ENCODE data around the gene RANGRF. TPM values are rescaled to one million over a fixed set of nuclear protein-coding genes. Genes with fewer than 3 reads are reported as not detected.

The RANGRF gene
- total RNA-seq, 2 donors from 2014 or later: 59.2 to 73.8 TPM

- peaks cover 2 to 3% of the 10 kb centered on the region in 2 donors for H3K36me3 Mint-ChIP-seq (ENCODE audit: insufficient read depth in 2 of 2)
- DNase-seq (no peak), ATAC-seq (replicated peaks in 1 of 2) (no peak)
- no peak overlapping the region for H3K27ac Mint-ChIP-seq
- peaks cover 11% of the 10 kb centered on the region for H3K4me1 Mint-ChIP-seq (ENCODE audit: low read depth)
- no peaks in the 10 kb centered on the region for H3K9me3 Mint-ChIP-seq
- H3K27me3 Mint-ChIP-seq (ENCODE audit: low read depth): no peaks in the 10 kb centered on the region
- H3K4me3 Mint-ChIP-seq: no peak overlapping the region
Measured at GRCh38 chr17:8284126-8284525, 4.3 kb upstream of the RANGRF start.

GRCh38 chr17:8285270-8286181 is 2.9 kb upstream of the RANGRF start:
- no peak overlapping the region for H3K27ac Mint-ChIP-seq
- ATAC-seq (replicated peaks in 1 of 2): no peak

GRCh38 chr17:8287651-8288335 is 677 bp upstream of the RANGRF start:
- peak overlapping the region; percentile 96 to 97 for H3K4me3 Mint-ChIP-seq
- no peaks in the 10 kb centered on the region for H3K27me3 Mint-ChIP-seq (ENCODE audit: low read depth)
- H3K27ac Mint-ChIP-seq: peak overlapping the region; percentile 96
- peaks cover 0 to 3% of the 10 kb centered on the region in 2 donors for H3K36me3 Mint-ChIP-seq (ENCODE audit: insufficient read depth in 2 of 2)
- no peaks in the 10 kb centered on the region for H3K9me3 Mint-ChIP-seq
- H3K4me1 Mint-ChIP-seq (ENCODE audit: low read depth): peaks cover 23% of the 10 kb centered on the region
- DNase-seq (no peak), ATAC-seq (replicated peaks in 1 of 2) (no peak)

More at GRCh38 chr17:8285270-8286181, 2.9 kb upstream of the RANGRF start:
- no peak overlapping the region for H3K4me3 Mint-ChIP-seq
- H3K9me3 Mint-ChIP-seq: no peaks in the 10 kb centered on the region
- H3K36me3 Mint-ChIP-seq (ENCODE audit: insufficient read depth in 2 of 2): peaks cover 0 to 3% of the 10 kb centered on the region in 2 donors
- H3K4me1 Mint-ChIP-seq (ENCODE audit: low read depth): peaks cover 23% of the 10 kb centered on the region
- H3K27me3 Mint-ChIP-seq (ENCODE audit: low read depth): no peaks in the 10 kb centered on the region
- DNase-seq: no peak

- Mint-ChIP-seq H3K4me3 (peak overlapping the region; percentile 96 to 97), H3K9me3 (no peaks in the 10 kb centered on the region), H3K36me3 (ENCODE audit: insufficient read depth in 2 of 2) (peaks cover 0 to 3% of the 10 kb centered on the region in 2 donors), H3K4me1 (ENCODE audit: low read depth) (peaks cover 24% of the 10 kb centered on the region), H3K27ac (peak overlapping the region; percentile 96), H3K27me3 (ENCODE audit: low read depth) (no peaks in the 10 kb centered on the region)
- ATAC-seq (replicated peaks in 1 of 2): no peak
- peak in 1 of 2 donors; percentile 90 for DNase-seq
Measured at GRCh38 chr17:8289103-8289397, 580 bp downstream of the RANGRF start.

- Mint-ChIP-seq H3K9me3 (no peaks in the 10 kb centered on the region), H3K27me3 (ENCODE audit: low read depth) (no peaks in the 10 kb centered on the region), H3K4me1 (ENCODE audit: low read depth) (peaks cover 34% of the 10 kb centered on the region), H3K4me3 (peak overlapping the region; percentile 96 to 97), H3K27ac (no peak overlapping the region), H3K36me3 (ENCODE audit: insufficient read depth in 2 of 2) (peaks cover 0 to 3% of the 10 kb centered on the region in 2 donors)
- ATAC-seq (replicated peaks in 1 of 2) (no peak), DNase-seq (no peak)
Measured at GRCh38 chr17:8290043-8290442, 1.6 kb downstream of the RANGRF start.

GRCh38 chr17:8292639-8293395 is 4.3 kb downstream of the RANGRF start:
- Mint-ChIP-seq H3K27ac (peak overlapping the region; percentile 21), H3K4me1 (ENCODE audit: low read depth) (peaks cover 29% of the 10 kb centered on the region), H3K36me3 (ENCODE audit: insufficient read depth in 2 of 2) (peaks cover 5 to 6% of the 10 kb centered on the region in 2 donors), H3K9me3 (peaks cover 0 to 2% of the 10 kb centered on the region in 2 donors), H3K27me3 (ENCODE audit: low read depth) (no peaks in the 10 kb centered on the region), H3K4me3 (no peak overlapping the region)
- DNase-seq: no peak
- ATAC-seq (replicated peaks in 1 of 2): no peak

GRCh38 chr17:8294361-8294760 is 5.9 kb downstream of the RANGRF start:
- DNase-seq (no peak), ATAC-seq (replicated peaks in 1 of 2) (no peak)
- Mint-ChIP-seq H3K36me3 (ENCODE audit: insufficient read depth in 2 of 2) (peaks cover 3 to 5% of the 10 kb centered on the region in 2 donors), H3K4me1 (ENCODE audit: low read depth) (peaks cover 23% of the 10 kb centered on the region), H3K4me3 (peak overlapping the region; percentile 86 to 93), H3K9me3 (peaks cover 0 to 2% of the 10 kb centered on the region in 2 donors), H3K27ac (peak overlapping the region; percentile 58), H3K27me3 (ENCODE audit: low read depth) (no peaks in the 10 kb centered on the region)

GRCh38 chr17:8294814-8295316 is 6.4 kb downstream of the RANGRF start:
- no peaks in the 10 kb centered on the region for H3K27me3 Mint-ChIP-seq (ENCODE audit: low read depth)
- DNase-seq (no peak), ATAC-seq (replicated peaks in 1 of 2) (no peak)
- H3K4me1 Mint-ChIP-seq (ENCODE audit: low read depth): peaks cover 18% of the 10 kb centered on the region
- peaks cover 3 to 5% of the 10 kb centered on the region in 2 donors for H3K36me3 Mint-ChIP-seq (ENCODE audit: insufficient read depth in 2 of 2)
- H3K9me3 Mint-ChIP-seq: peaks cover 0 to 2% of the 10 kb centered on the region in 2 donors
- peak overlapping the region; percentile 58 for H3K27ac Mint-ChIP-seq
- H3K4me3 Mint-ChIP-seq: peak overlapping the region; percentile 86 to 93

GRCh38 chr17:8300226-8300625 is 11.8 kb downstream of the RANGRF start:
- no peak overlapping the region for H3K27ac Mint-ChIP-seq
- no peak for ATAC-seq (replicated peaks in 1 of 2)
- peaks cover 6% of the 10 kb centered on the region for H3K4me1 Mint-ChIP-seq (ENCODE audit: low read depth)
- H3K4me3 Mint-ChIP-seq: no peak overlapping the region
- H3K9me3 Mint-ChIP-seq: peaks cover 0 to 2% of the 10 kb centered on the region in 2 donors
- peaks cover 3 to 5% of the 10 kb centered on the region in 2 donors for H3K36me3 Mint-ChIP-seq (ENCODE audit: insufficient read depth in 2 of 2)
- H3K27me3 Mint-ChIP-seq (ENCODE audit: low read depth): no peaks in the 10 kb centered on the region
- DNase-seq: no peak

GRCh38 chr17:8300627-8301242 is 12.3 kb downstream of the RANGRF start:
- H3K36me3 Mint-ChIP-seq (ENCODE audit: insufficient read depth in 2 of 2): peaks cover 1 to 5% of the 10 kb centered on the region in 2 donors
- peak; percentile 92 to 94 for ATAC-seq (replicated peaks in 1 of 2)

GRCh38 chr17:8310601-8311123 is 22.2 kb downstream of the RANGRF start:
- Mint-ChIP-seq H3K27me3 (ENCODE audit: low read depth) (peaks cover 6% of the 10 kb centered on the region), H3K27ac (no peak overlapping the region), H3K36me3 (ENCODE audit: insufficient read depth in 2 of 2) (no peaks in the 10 kb centered on the region), H3K9me3 (no peaks in the 10 kb centered on the region), H3K4me1 (ENCODE audit: low read depth) (no peaks in the 10 kb centered on the region), H3K4me3 (no peak overlapping the region)
- no peak for DNase-seq
- no peak for ATAC-seq (replicated peaks in 1 of 2)

More at GRCh38 chr17:8300627-8301242, 12.3 kb downstream of the RANGRF start:
- Mint-ChIP-seq H3K9me3 (peaks cover 0 to 2% of the 10 kb centered on the region in 2 donors), H3K4me1 (ENCODE audit: low read depth) (peaks cover 6% of the 10 kb centered on the region), H3K4me3 (no peak overlapping the region), H3K27ac (no peak overlapping the region), H3K27me3 (ENCODE audit: low read depth) (no peaks in the 10 kb centered on the region)
- peak; percentile 59 to 63 for DNase-seq

- Mint-ChIP-seq H3K27me3 (ENCODE audit: low read depth) (peaks cover 6% of the 10 kb centered on the region), H3K9me3 (no peaks in the 10 kb centered on the region), H3K27ac (no peak overlapping the region), H3K4me3 (no peak overlapping the region), H3K4me1 (ENCODE audit: low read depth) (no peaks in the 10 kb centered on the region), H3K36me3 (ENCODE audit: insufficient read depth in 2 of 2) (no peaks in the 10 kb centered on the region)
- ATAC-seq (replicated peaks in 1 of 2) (no peak), DNase-seq (no peak)
Measured at GRCh38 chr17:8311131-8311790, 22.8 kb downstream of the RANGRF start.

Measured in activated T-cell treated with anti-CD3 and anti-CD28 coated beads, Interleukin-2, amount 50 U/mL, for 72 hours (primary cell).